Inferior parietal cortex (tissue), 1 donor: ENCODE measurements around the gene SFXN5.
"Not testable (repeated sequence)": the region's sequence is repeated elsewhere in the genome, so short reads cannot be mapped to it uniquely, and the experiment has no call there.

Experiments used
- DNase-seq: peaks from one replicate; pipeline ENCODE4 v3.0.0-alpha.2; 2016; ENCODE audit errors: extremely low spot score

Gene SFXN5, protein sequence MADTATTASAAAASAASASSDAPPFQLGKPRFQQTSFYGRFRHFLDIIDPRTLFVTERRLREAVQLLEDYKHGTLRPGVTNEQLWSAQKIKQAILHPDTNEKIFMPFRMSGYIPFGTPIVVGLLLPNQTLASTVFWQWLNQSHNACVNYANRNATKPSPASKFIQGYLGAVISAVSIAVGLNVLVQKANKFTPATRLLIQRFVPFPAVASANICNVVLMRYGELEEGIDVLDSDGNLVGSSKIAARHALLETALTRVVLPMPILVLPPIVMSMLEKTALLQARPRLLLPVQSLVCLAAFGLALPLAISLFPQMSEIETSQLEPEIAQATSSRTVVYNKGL

DNA sequence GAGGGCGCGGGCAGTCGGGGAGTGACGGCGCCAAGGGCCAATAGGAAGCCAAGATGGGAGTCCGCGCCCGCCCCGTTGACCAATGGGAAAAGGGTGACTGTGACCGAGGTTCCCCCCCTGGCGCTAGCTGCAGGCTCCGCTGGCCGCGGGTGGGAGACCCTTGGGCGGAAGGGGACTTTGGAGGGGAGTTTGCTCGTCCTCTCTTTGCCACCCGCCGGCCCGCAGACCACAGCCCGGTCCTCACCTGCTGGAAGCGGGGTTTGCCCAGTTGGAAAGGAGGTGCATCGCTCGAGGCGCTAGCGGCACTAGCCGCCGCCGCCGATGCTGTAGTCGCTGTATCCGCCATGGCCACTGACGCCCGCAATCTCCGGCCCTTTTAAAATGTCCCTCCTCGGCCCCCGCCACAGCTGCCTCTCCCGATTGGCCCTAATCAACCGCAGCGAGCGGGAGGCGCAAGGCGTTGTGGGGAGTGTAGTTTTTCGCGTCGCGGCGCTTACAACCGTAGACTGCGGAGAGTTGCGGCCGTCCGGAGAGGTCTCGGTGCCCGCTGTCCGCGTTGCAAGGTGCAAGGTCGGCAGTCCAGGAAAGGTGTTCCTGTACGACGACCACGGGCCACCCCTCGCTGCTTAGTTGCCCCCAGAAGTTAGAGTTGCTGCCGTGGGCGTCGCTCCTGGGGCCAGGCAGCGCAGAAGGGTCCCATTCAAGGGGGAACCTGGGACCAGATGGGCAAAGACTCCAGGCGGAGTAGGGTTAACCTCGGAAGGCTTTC is at the start of gene SFXN5:
Gene SFXN5, minus strand, starts transcription at position 353 of the 769 bp plus-strand sequence. Its CDS starts 7 bp downstream, at position 346.
- peak; percentile 96 for DNase-seq

DNA sequence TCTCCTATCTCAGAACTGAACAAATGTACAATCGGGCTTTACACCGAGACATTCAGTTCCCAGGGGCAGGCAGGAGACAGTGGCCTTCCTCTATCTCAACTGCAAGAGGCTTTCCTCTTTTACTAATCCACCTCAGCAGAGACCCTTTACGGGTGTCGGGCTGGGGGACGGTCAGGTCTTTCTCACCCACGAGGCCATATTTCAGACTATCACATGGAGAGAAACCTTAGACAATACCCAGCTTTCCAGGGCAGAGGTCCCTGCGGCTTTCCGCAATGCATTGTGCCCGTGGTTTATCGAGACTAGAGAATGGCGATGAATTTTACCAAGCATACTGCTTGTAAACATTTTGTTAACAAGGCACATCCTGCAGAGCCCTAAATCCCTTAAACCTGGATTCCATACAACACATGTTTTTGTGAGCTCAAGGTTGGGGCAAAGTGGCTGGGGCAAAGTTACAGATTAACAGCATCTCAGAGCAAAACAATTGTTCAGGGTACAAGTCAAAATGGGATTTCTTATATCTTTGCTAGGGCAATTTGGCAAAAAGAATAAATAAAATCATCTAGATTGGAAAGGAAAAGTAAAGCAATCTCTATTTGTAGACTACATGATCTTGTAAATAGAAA is 48.2 kb upstream of the SFXN5 start:
- not testable (repeated sequence) for DNase-seq

DNA sequence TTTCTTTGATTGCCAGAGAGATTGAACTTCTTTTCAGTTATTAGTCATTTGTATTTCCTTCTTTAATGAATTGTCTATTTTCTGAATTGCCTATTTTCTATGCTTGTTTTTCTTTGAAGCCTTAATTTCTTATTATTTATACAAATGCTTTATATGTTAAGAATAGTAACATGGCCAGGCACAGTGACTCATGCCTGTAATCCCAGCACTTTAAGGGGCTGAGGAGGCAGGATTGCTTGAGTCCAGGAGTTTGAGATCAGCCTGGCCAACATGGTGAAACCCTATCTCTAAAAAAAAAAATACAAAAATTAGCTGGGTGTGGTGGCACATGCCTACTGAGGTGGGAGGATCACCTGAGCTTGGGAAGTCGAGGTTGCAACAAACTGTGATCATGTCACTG is 45.9 kb upstream of the SFXN5 start:
- no peak for DNase-seq

DNA sequence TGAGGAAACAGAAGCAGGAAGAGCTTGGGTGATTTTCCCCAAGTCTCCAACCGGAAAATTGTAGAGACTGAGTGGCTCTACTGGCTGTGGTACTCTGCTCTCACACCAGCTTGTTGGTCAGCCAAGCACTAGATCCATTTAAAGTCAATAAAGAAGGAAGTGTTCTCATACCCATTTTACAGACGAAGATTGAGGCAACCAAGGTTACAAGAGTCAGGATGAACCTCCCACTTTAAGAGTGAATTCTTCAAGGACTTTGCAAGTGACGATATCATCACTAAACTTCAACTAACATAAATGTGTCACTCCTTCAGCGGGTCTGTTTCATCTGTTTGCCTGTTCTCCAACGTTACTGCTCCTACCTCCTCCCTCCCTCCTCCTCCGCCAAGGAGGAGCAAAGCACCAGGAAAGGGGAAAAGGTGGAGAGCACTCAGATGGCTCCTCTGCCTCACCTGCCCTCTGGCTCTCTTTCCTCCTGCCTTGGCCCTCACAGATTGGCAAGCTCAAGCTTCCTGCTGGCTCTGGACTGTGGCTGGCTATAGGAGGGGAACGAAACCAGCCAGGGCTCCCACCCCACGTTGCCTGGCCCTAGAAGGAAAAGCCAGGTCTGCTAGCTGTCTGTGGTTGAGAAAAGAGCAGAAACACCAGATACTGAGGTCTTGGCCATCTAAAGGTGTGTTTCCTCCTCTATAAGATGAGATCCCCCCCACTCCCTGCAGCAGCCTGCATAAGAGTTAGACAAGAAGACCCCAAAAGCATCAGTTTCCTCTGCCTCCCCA is 44.9 kb upstream of the SFXN5 start:
- DNase-seq, result no peak

DNA sequence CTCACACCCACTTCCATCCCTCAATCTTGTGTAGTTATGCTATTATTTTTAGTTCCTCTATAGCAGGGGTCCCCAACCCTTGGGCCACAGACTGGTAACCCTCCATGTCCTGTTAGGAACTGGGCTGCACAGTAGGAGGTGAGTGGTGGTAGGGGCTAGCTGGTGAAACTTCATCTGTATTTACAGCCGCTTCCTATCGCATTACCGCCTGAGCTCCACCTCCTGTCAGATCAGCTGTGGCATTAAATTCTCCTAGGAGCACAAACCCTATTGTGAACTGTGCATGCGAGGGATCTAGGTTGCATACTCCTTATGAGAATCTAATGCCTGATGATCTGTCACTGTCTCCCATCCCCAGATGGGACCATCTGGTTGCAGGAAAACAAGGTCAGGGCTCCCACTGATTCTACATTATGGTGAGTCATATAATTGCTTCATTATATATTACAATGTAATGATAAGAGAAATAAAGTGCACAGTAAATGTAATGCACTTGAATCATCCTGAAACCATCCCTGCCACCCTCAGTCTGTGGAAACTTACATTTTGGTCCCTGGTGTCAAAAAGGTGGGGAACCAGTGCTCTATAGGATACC is 42.9 kb upstream of the SFXN5 start:
- DNase-seq, result no peak

DNA sequence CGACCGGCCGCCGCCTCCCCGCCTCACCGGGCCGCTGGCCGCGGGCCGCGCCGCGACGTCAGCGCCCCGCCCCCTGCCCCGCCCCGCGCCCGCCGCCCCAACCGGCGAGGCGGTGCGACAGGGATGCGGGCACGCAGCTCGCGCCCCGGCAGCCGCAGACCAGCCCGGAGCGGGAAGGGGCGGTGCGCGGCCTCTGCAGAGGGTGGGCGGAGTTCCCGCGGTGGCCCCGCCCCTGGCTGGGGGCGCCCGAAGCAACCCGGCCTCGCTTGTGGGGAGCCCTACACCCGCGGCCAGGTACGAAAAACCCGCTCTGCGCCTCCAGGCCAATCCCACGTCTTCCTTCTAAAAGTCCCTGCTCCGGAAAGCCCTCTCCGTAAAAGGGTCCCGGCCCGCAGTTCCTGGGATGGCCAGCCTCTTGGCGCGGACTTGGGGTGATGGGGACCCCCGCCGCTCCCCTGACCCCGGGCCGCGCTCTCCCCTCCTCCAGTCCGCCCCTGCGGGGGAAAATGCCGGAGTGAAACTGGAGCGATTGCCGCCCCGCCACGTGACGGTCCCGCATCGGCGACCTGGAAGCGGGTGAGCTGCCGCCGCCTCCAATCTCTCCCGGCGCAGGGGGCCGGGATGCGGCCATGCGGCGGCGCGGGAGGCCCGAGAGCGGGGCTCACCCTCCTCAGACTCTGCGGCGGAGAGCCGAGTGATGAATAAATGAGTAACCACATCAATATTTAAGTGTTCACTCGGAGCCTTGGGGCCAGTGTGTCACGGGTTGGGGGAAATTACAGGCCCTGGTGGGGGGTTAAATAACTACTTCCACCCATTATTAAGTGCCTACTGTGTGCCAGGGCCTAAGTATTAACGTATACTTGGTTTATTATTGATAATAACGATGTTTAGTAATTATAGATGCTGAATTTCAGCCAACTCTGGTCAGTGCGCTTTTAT is 41.7 kb upstream of the SFXN5 start, which contains the start of gene RAB11FIP5:
Gene RAB11FIP5, minus strand, starts transcription at position 36 of the 942 bp plus-strand sequence. CDS start 171 bp downstream, outside the sequence.
- DNase-seq, result peak; percentile 51

DNA sequence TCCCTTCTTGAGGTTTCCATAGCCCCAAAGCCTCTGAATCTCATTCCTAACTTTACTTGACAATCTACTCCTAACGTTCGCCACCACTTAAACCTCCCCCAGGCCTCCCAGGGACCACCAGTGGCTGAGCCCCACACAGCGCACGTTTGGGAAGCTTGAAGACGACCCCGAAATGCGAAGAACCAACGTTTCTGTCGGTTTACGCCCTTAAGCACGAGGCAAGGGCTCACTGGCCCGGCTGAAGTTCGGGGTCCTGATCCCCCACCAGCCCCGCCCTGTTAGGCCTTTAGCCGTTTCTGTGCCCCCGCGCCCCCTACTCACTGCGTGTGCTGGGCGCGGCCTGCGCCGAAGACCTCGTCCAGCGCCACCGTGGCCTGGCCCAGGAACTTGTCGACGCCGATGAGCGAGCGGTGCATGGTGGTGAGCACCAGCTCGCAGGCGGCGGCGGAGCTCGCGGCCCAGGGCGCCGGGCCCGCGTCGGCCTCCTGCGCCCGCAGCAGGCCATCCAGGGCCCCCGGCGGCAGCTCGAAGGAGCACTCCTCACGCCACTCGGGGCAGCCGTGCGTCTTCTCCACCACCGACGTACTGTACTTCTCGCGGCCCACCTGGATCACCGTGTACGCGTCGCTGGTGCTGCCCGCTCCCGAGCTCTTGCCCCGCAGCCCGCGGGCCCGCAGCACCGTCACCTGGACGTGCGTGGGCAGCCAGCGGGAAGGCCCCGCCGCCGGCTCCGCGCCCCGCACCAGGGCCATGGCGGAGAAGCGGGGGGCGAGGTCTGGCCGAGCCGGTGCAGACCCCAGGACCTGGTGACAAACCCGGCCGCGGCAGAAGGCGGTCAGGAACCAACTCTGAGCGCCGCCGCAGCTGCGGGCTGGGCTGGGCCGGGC is 40.8 kb upstream of the SFXN5 start:
- DNase-seq, result no peak

DNA sequence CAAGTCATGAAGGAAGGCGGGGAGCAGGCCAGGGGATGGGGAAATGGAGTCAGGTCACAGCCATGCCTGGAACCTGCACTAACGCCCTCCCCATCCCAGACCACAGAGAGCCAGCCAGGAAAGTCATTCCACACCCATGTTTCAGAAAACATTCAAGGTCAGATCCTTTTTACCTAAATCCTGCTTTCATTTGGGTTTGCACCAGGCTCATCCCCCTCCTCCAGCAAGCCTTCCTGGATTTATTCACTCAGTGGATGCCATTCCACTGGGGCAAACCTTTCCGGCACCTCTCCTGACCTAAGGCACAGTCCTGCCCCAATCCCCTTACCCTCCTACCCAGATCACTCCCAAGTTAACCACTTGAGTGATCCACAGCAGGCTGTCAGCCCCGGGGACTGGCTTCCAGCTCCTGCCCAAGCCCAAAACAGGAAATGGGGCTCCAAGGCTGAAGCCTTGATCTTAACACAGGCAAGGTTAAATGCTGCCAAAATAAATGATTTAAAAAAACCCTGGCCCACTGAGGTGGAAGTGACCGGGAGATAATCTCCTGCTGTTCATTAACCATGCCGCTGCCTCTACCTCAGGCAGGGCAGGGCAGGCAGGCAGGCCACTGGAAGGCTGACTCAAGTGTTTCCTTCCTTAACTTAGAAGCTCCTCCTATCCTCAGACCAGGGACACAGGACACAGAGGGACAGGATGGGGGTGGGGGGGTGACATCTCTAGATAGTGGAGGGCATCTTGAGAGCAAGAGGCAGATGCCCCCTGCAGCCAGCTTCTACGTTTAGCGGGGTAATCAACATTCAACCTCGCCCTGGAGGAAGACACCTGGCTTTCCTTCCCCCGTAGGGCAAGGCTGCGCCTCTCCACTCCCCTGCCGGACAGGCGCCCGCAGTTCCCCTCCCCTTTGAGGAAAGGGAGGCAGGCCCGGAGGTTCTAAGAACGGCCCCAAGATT is 39.8 kb upstream of the SFXN5 start:
- no peak for DNase-seq

DNA sequence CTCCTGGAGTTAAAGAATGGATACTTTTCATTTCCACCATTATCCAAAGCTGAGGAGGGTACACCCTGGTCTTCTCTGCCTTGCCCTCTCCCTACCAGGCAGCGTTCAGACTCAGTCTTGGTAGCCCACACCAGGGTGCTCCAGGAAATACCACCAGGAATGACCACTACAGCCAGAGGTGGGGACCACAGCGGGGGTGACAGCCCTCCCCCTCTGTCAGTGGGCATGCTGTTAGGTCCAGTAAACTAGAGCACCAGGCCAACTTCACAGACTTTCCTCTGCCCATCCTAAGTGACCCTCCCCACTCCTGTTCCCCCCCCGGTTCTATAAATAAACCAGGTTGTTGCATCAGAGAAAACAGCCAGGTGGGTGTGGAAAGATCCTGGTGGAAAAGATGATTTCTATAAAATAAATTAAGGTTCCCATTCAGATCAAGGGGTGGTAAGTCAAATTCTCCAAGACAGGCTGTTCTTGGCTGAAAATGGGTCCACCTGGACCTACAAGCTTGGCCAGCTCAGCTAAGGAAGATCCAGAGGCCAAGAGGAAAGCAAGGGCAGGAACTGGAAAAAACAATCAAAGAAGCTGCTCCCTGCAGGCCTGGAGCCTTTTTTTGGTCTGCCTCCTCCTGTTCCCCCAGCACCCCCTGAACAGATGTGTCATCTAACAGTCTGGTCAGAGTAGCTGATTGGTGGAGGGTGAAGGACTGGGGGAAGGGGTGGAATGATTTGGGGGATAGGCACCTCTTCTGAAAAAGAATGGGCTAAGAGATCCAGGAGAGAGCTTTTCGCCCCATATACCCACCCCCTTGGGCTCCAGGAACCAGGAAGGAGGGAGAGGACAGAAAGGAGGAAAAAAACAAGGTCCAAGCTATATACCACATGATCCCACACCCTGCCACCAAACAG is 38.9 kb upstream of the SFXN5 start:
- DNase-seq, result no peak

DNA sequence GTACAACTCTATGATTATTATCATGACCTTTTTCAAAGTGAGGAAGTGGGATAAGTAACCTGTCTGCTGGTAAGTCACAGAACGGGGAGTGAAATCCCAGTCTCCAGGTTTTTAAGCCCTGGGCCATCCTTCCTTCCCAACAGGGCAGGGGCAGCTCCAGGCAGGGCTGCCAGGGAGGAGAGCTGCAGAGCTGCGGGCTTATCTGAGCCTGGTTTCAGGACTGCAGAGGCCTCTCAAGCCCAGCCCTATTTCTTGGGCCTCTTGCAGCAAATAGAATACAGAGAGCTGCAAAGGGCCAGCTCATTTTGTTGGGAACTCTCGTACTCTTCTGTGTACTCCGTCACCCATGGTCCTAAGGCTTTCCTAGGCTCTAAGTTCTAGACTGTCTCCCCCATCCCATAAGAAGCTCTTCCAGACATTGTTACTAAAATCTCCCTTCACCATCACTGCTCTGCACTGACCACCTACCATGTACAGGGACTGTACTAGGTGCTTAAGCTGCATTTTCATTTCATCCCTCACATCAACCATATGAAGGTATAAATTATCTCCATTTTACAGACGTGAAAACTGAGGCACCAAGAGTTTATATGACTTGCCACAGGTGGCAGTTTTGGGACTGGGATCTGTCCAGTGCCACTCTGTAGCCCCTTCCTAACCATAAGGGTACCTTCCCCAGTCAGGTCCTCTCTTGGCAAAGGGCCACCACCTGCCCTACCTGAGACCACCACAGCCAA is 38.1 kb upstream of the SFXN5 start:
- DNase-seq, result no peak

DNA sequence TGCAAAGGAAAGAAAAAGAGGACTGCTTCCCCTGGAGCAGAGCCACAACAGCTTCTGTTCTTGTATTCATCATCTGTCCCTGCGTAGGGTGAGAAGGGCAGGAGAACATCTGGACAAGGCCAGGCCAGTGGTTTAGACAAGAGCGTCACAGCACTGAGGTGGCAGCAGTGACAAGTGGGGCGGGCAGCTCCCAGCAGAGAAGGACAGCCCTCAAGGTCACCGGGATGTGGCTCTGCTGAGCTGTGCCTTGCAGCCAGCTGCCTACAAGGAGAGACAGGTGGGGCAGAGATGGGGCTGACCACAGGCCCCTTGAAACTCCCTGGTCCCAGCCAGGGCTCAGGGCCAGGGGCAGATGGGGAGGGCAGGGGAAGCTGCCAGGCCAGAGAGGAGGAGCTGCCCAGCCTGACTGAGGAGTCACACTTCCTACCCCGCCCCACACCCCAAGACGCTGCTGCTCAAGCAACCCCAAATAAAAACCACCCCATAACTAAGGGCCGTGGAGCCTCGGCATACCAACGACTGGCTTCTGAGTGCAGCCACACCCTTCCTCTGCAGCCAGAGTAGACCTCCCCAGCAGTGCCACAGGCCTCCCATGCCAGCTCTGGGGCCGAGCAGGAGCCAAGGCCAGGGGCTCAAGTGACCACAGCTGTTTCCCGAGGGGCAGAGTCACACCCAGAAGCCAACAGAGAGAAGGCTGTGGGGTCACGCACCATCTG is 35.9 kb upstream of the SFXN5 start:
- no peak for DNase-seq

DNA sequence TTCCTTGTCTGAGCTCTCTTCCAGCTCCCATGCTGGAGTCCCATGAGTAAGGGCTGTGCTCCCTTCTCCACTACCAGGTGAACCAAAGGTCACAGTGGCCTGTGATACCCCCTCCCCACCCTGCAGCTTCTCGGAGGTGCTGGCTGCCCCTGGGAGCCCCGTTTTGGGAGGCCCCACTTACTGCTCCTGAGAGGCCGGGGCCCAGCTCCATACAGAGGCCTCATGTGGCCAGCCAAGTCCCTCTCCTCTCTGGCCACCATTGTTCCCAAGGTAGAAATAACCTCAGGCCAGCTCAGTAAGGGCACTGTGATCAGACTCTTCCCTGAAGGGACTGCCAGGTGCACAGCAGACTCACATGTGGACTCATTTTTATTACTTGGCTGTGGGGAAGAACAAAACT is 35.3 kb upstream of the SFXN5 start:
- DNase-seq, result no peak

DNA sequence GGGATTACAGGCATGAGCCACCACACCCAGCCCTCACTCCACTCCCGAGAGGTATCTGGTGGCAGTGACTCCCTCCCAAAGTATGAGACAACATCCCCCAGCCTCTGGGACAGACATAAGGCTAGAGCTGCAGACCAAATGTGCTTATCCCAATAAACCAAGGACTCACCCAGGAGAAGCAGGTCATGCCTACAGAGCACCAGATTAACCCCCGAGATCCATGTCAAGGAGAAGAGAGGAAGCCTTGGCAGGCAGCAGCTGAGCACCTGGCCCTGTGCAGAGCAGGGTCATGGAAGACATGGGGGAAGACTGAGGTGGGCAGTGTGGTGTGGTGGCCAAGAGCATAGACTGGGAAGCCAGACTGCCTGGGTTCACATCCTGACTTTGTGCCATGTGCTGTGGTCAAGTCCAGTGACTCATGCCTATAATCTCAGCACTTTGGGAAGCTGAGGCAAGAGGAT is 34.0 kb upstream of the SFXN5 start:
- no peak for DNase-seq

DNA sequence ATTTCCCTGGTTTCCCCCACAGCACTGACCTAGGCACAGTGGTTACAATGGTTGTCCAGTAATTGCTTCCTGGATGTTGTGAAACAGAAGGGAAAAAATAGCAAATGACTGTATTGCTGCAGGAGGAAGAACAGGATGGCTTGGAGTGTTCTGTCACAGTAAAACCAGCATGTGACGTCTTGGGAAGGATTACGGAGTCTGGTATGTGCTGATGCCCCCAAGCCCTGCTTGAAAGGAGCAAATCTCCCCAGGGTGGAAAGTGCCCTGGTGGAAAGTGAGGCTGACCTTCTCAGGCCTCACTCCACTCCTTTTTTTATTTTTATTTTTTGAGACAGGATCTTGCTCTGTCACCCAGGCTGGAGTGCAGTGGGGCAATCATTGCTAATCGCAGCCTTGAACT is 33.4 kb upstream of the SFXN5 start:
- no peak for DNase-seq

DNA sequence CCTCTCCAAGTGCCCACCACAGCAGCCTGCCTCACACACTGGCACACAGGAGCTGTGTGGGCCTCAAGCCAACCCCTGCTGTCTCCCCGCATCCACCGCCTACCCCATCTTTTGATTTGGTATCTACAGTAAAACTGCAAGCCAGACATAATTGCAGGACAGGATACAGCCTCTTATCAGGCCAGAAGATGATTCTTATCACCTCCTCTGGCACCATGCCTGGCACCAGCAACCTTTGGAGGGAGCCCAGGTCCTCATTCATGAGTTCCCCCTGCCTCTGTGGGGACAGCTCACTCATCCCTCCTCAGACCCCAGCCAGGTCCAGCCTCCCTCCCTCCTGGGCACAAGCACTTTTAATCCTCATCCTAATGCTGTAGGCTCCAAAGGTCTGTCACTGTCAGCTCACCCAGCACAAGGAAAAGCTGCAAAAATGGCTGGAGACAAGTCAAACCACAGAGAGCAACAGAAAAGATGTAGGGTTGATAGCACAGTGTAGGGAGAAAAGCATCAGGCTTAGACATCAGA is 31.6 kb upstream of the SFXN5 start:
- no peak for DNase-seq
